ENCODE results near the gene PRELID2.
"Not testable (repeated sequence)": the region's sequence is repeated elsewhere in the genome, so short reads cannot be mapped to it uniquely, and the experiment has no call there.

PRELID2 gene

DNA sequence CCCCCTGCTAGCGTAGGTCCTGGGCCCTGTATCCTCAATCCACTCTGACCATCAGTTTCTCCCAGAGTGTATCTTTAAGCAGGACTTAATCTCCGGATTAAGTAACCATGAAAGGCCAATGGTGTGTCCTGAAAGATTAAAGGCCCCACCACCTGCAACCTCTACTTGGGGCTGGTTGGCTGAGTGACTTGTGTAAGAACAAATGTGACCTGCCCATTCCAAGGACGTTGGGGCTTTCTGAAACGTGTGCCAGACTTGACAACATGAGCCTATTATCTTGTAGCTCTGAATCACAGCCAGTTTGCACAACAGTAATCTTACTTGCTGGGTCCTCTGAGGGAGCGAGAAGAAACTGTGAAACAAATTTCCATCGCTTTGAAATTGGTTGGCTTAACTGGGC lies 3.1 kb upstream of the PRELID2 start:
- H3K4me3 ChIP-seq (replicated peaks; ENCODE audit: low read depth, low read length) = no peak overlapping the region
- DNase-seq (ENCODE audit: extremely low read depth, insufficient read length) = no peak
- TF ChIP-seq CTCF (IDR thresholded peaks at IDR 0.05; ENCODE audit: insufficient read depth, low read length, poor library complexity, severe bottlenecking) = no peak
- no peaks in the 10 kb centered on the region for H3K36me3 ChIP-seq (ENCODE audit: control insufficient read depth, insufficient read depth, low read length)
- H3K27me3 ChIP-seq (replicated peaks; ENCODE audit: control insufficient read depth, insufficient read depth, low read length) = no peaks in the 10 kb centered on the region; the same call in 1 of the 2 replicates

- not testable (repeated sequence) for DNase-seq (ENCODE audit: extremely low read depth, insufficient read length)
These were observed 1.1 kb upstream of the PRELID2 start for GRCh38 chr5:145836241-145836640.

GRCh38 chr5:145835848-145836239 lies 702 bp upstream of the PRELID2 start:
- Histone ChIP-seq H3K36me3 (ENCODE audit: control insufficient read depth, insufficient read depth, low read length) (no peaks in the 10 kb centered on the region), H3K4me3 (replicated peaks; ENCODE audit: low read depth, low read length) (no peak overlapping the region), H3K27me3 (replicated peaks; ENCODE audit: control insufficient read depth, insufficient read depth, low read length) (no peaks in the 10 kb centered on the region; the same call in 1 of the 2 replicates)
- DNase-seq (ENCODE audit: extremely low read depth, insufficient read length) = no peak
- no peak for TF ChIP-seq CTCF (IDR thresholded peaks at IDR 0.05; ENCODE audit: insufficient read depth, low read length, poor library complexity, severe bottlenecking)

More at GRCh38 chr5:145836241-145836640, 1.1 kb upstream of the PRELID2 start:
- H3K4me3 ChIP-seq (replicated peaks; ENCODE audit: low read depth, low read length); H3K27me3 ChIP-seq (replicated peaks; ENCODE audit: control insufficient read depth, insufficient read depth, low read length); H3K36me3 ChIP-seq (ENCODE audit: control insufficient read depth, insufficient read depth, low read length): not testable (repeated sequence)

DNA sequence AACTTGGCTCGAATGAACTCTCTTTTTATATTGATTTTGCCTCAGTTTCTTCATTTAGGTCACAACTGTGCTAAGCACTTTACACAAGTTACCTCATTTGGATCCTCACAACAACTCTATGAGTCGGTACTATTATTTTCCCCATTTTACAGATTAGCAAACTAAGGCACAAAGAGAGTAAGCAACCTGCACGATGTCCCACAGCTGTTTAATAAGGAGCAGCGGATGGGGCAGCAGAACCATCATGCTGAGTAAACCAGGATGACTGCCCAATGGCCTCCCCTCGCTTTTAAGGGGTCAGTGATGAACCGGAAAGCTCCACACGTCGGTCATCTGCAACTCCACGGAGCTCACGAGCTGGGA lies 607 bp downstream of the PRELID2 start:
- Histone ChIP-seq H3K4me3 (replicated peaks; ENCODE audit: low read depth, low read length) (no peak overlapping the region), H3K36me3 (ENCODE audit: control insufficient read depth, insufficient read depth, low read length) (no peaks in the 10 kb centered on the region), H3K27me3 (replicated peaks; ENCODE audit: control insufficient read depth, insufficient read depth, low read length) (no peaks in the 10 kb centered on the region; the same call in 1 of the 2 replicates)
- no peak for DNase-seq (ENCODE audit: extremely low read depth, insufficient read length)
- TF ChIP-seq CTCF (IDR thresholded peaks at IDR 0.05; ENCODE audit: insufficient read depth, low read length, poor library complexity, severe bottlenecking) = no peak

DNA sequence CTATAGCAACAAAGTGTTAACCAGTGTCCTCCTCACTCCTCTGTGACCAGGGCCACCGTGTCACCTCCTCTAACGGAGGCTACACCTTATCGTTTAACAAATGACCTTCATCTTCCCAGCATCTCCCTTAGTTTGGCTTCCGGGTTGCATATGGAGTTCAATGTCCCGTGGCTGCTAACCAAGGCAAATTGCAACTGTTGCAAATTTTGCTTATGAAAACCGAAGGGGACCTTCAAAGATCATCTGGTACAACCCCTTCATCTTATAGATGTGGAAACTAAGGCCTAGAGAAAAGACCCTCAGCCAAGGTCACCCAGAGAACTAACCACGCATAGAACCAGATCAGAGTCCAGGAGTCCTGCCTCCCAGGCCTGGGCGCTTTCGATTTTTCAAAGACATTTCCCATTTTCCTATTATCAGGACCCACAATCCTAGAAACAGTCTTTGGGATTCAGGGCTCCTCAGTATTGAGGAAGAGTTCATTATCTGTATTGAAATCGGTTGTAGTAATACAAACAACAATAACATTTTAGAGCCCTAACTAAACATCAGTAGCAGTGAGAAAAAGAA lies 1.4 kb downstream of the PRELID2 start:
- TF ChIP-seq CTCF (IDR thresholded peaks at IDR 0.05; ENCODE audit: insufficient read depth, low read length, poor library complexity, severe bottlenecking) = no peak
- Histone ChIP-seq H3K4me3 (replicated peaks; ENCODE audit: low read depth, low read length) (no peak overlapping the region), H3K27me3 (replicated peaks; ENCODE audit: control insufficient read depth, insufficient read depth, low read length) (no peaks in the 10 kb centered on the region; the same call in 1 of the 2 replicates), H3K36me3 (ENCODE audit: control insufficient read depth, insufficient read depth, low read length) (no peaks in the 10 kb centered on the region)
- DNase-seq (ENCODE audit: extremely low read depth, insufficient read length) = no peak

DNA sequence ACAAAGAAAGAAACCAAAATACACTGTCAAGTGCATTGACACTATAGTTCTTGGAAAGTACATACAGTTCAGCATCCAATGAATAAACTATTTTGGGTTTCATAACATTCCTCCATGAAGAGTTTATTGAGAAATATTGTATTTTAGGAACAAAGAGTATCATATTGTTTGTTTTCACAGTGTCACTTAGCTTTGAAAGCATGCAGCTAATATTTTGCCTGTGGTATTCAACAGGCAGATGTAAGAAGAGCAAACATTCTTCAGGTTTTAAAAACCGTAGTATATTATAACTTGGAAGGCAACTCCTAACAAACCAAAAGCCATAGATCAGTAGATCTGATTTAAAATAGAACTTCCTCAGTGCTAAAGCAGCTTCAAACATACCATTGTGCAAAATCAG lies 4.5 kb downstream of the PRELID2 start:
- Histone ChIP-seq H3K4me3 (replicated peaks; ENCODE audit: low read depth, low read length) (no peak overlapping the region), H3K36me3 (ENCODE audit: control insufficient read depth, insufficient read depth, low read length) (no peaks in the 10 kb centered on the region), H3K27me3 (replicated peaks; ENCODE audit: control insufficient read depth, insufficient read depth, low read length) (no peaks in the 10 kb centered on the region; the same call in 1 of the 2 replicates)
- TF ChIP-seq CTCF (IDR thresholded peaks at IDR 0.05; ENCODE audit: insufficient read depth, low read length, poor library complexity, severe bottlenecking) = no peak
- no peak for DNase-seq (ENCODE audit: extremely low read depth, insufficient read length)
